HG03460 (cell line): ENCODE results near the gene MRPL42.
"Not testable (repeated sequence)": the region's sequence is repeated elsewhere in the genome, so short reads cannot be mapped to it uniquely, and the experiment has no call there.

Source experiments
- ATAC-seq: cut with Tn5 transposase; IDR thresholded peaks from one replicate; pipeline ENCODE4 v1.9.1; 2021; ENCODE audit not compliant: unreplicated experiment

MRPL42 gene

GRCh38 chr12:93540466-93540865 lies 73.2 kb downstream of the MRPL42 start:
- ATAC-seq, result no peak

- ATAC-seq, result no peak
Observed at GRCh38 chr12:93541578-93542225, 74.4 kb downstream of the MRPL42 start.

GRCh38 chr12:93547778-93548177 lies 80.5 kb downstream of the MRPL42 start:
- no peak for ATAC-seq

- no peak for ATAC-seq
Observed at GRCh38 chr12:93549174-93549573, 81.9 kb downstream of the MRPL42 start.

- ATAC-seq, result no peak
Observed at GRCh38 chr12:93550748-93551611, 83.7 kb downstream of the MRPL42 start.

GRCh38 chr12:93552427-93552826 lies 85.1 kb downstream of the MRPL42 start:
- no peak for ATAC-seq

GRCh38 chr12:93557879-93558278 lies 90.6 kb downstream of the MRPL42 start:
- ATAC-seq, result not testable (repeated sequence)

GRCh38 chr12:93558685-93559084 lies 91.4 kb downstream of the MRPL42 start:
- ATAC-seq, result not testable (repeated sequence)

GRCh38 chr12:93563807-93564538 lies 96.7 kb downstream of the MRPL42 start:
- ATAC-seq, result no peak

- ATAC-seq, result no peak
Observed at GRCh38 chr12:93565760-93566159, 98.4 kb downstream of the MRPL42 start.
